ENCODE data around the gene NDST1. TPM values are rescaled to one million over a fixed set of nuclear protein-coding genes. Genes with fewer than 3 reads are reported as not detected.

The NDST1 gene
- total RNA-seq, 2 donors from 2014 or later = 112 to 131 TPM

- no peaks in the 10 kb centered on the region for H3K36me3 ChIP-seq
- H3K9me3 ChIP-seq = no peaks in the 10 kb centered on the region
- H3K27me3 ChIP-seq (replicated peaks; ENCODE audit: insufficient read depth) = no peaks in the 10 kb centered on the region
- peaks cover 3 to 9% of the 10 kb centered on the region in 2 donors for H3K4me1 ChIP-seq (ENCODE audit: control insufficient read depth in 1 of 2, low read depth in 2 of 2)
- DNase-seq (ENCODE audit: low spot score) (no peak), ATAC-seq (ENCODE audit: insufficient number of reproducible peaks, low FRiP score, low read depth) (no peak)
- no peak overlapping the region for H3K4me3 ChIP-seq
- TF ChIP-seq, protein P1, sequence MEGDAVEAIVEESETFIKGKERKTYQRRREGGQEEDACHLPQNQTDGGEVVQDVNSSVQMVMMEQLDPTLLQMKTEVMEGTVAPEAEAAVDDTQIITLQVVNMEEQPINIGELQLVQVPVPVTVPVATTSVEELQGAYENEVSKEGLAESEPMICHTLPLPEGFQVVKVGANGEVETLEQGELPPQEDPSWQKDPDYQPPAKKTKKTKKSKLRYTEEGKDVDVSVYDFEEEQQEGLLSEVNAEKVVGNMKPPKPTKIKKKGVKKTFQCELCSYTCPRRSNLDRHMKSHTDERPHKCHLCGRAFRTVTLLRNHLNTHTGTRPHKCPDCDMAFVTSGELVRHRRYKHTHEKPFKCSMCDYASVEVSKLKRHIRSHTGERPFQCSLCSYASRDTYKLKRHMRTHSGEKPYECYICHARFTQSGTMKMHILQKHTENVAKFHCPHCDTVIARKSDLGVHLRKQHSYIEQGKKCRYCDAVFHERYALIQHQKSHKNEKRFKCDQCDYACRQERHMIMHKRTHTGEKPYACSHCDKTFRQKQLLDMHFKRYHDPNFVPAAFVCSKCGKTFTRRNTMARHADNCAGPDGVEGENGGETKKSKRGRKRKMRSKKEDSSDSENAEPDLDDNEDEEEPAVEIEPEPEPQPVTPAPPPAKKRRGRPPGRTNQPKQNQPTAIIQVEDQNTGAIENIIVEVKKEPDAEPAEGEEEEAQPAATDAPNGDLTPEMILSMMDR (IDR thresholded peaks at IDR 0.05) = no peak
- no peak overlapping the region for H3K27ac ChIP-seq
These were observed 71.0 kb downstream of the NDST1 start for GRCh38 chr5:150578781-150579461.

DNA sequence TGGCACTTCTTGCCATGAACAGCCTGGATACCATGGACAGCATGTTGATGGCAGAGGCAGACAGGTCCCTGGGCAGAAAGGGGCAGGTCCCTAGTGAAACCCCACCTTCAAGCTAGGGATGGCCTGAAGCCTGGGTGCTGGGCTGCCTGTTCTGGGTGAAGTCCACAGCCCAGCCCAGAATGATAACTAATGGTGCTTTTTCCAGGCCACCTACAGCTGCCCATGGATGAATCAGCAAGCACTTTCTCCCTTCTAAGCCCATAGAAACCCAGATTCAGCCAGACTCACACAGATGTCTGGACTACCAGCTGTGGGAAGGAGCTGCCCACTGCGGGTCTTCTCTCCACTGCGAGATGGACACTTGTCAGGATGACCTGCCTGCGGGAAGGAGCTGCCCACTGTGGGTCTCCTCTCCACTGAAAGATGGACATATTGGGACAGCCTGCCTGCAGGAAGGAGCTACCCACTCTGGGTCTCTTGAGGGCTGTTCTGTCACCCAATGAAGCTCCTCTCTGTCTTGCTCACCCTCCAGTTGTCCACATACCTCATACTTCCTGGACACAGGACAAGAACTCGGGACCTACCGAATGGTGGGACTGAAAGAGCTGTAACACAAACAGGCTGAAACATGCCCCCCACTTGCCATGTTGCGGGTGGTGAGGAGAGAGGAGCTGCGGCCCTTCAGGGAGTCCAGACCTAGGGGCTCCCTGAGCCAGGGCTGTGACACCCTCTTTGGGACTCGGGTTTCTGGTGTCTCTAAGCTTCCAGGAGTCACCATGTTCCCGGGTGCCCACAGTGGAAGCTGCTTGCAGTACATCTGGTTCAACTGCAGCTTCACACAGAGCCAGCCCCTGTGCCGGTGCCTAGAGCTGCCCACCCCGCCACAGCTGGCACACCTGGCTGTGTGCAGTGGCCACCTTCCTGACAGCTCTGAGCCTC, 71.8 kb downstream of the NDST1 start:
- no peaks in the 10 kb centered on the region for H3K9me3 ChIP-seq
- ATAC-seq (ENCODE audit: insufficient number of reproducible peaks, low FRiP score, low read depth) (no peak), DNase-seq (ENCODE audit: low spot score) (no peak)
- no peak overlapping the region for H3K27ac ChIP-seq
- no peaks in the 10 kb centered on the region for H3K36me3 ChIP-seq
- peaks cover 3 to 9% of the 10 kb centered on the region in 2 donors for H3K4me1 ChIP-seq (ENCODE audit: control insufficient read depth in 1 of 2, low read depth in 2 of 2)
- TF ChIP-seq, protein P1 (IDR thresholded peaks at IDR 0.05) = no peak
- H3K4me3 ChIP-seq = no peak overlapping the region
- H3K27me3 ChIP-seq (replicated peaks; ENCODE audit: insufficient read depth) = no peaks in the 10 kb centered on the region

DNA sequence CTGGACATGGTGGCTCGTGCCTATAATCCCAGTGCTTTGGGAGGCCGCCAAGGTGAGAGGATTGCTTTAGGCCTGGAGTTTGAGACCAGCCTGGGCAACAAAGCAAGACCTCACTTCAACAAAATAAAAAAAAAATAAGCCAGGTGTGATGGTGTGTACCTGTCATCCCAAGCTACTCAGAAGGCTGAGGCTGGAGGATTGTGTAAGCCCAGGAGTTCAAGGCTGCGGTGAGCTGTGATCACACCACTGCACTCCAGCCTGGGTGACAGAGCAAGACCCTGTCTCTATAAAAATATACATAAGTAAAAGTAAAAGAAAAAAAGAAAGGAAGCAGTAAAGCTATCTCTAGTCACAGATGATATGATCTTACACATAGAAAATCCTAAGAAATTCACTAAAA, 73.0 kb downstream of the NDST1 start:
- H3K36me3 ChIP-seq = no peaks in the 10 kb centered on the region
- no peak overlapping the region for H3K4me3 ChIP-seq
- H3K27me3 ChIP-seq (replicated peaks; ENCODE audit: insufficient read depth) = no peaks in the 10 kb centered on the region
- DNase-seq (ENCODE audit: low spot score) (no peak), ATAC-seq (ENCODE audit: insufficient number of reproducible peaks, low FRiP score, low read depth) (no peak)
- peaks cover 3 to 19% of the 10 kb centered on the region in 2 donors for H3K4me1 ChIP-seq (ENCODE audit: control insufficient read depth in 1 of 2, low read depth in 2 of 2)
- no peaks in the 10 kb centered on the region for H3K9me3 ChIP-seq
- H3K27ac ChIP-seq = no peak overlapping the region
- TF ChIP-seq, protein P1 (IDR thresholded peaks at IDR 0.05) = no peak

GRCh38 chr5:150582241-150583109, 74.5 kb downstream of the NDST1 start:
- H3K27me3 ChIP-seq (replicated peaks; ENCODE audit: insufficient read depth) = no peaks in the 10 kb centered on the region
- H3K27ac ChIP-seq = no peak overlapping the region
- no peak overlapping the region for H3K4me3 ChIP-seq
- ATAC-seq (ENCODE audit: insufficient number of reproducible peaks, low FRiP score, low read depth) (no peak), DNase-seq (ENCODE audit: low spot score) (no peak)
- TF ChIP-seq, protein P1 (IDR thresholded peaks at IDR 0.05) = no peak
- no peaks in the 10 kb centered on the region for H3K36me3 ChIP-seq
- H3K4me1 ChIP-seq (ENCODE audit: control insufficient read depth in 1 of 2, low read depth in 2 of 2) = peaks cover 3 to 28% of the 10 kb centered on the region in 2 donors
- no peaks in the 10 kb centered on the region for H3K9me3 ChIP-seq

Data from thoracic aorta (tissue), 2 donors.